Thoracic aorta (tissue), 2 donors: ENCODE measurements around the gene MCCD1. TPM values are rescaled to one million over a fixed set of nuclear protein-coding genes. Genes with fewer than 3 reads are reported as not detected.
A peak's percentile ranks its signal among the peaks of the same experiment; 100 is the strongest.

Experiments used
- ATAC-seq: fragments of 150-250 bp; one replicate; pipeline ENCODE4 v1.8.0; 2017; ENCODE audit warnings: low read depth; ENCODE audit not compliant: insufficient number of reproducible peaks, low FRiP score
- DNase-seq: peaks from one replicate; pipeline ENCODE4 v3.0.0-alpha.2; 2020; ENCODE audit warnings: low spot score
- H3K27ac ChIP-seq, 2 donors: fragments of 200-600 bp; sonication (generic); 1 replicate in 1 of 2; 2 replicates in 1 of 2; pipeline ENCODE4 v1.5.1; 2016; ENCODE audit warnings: mild to moderate bottlenecking in 2 of 2, moderate library complexity in 2 of 2
- H3K27me3 ChIP-seq: fragments of 200-600 bp; sonication (generic); replicated peaks from 2 replicates; pipeline ENCODE4 v1.6.0; 2016; ENCODE audit warnings: mild to moderate bottlenecking; ENCODE audit not compliant: insufficient read depth
- H3K36me3 ChIP-seq: fragments of 200-600 bp; sonication (generic); one replicate; pipeline ENCODE4 v1.5.1; 2016
- H3K4me1 ChIP-seq, 2 donors: fragments of 200-600 bp; sonication (generic); 1 replicate in 1 of 2; 2 replicates in 1 of 2; pipeline versions ENCODE4 v1.5.1 to v1.6.0; 2016; ENCODE audit warnings: low read depth in 2 of 2, mild to moderate bottlenecking in 1 of 2; ENCODE audit not compliant: control insufficient read depth in 1 of 2
- H3K4me3 ChIP-seq: fragments of 200-600 bp; sonication (generic); 2 replicates; pipeline ENCODE4 v1.5.1; 2016; ENCODE audit warnings: mild to moderate bottlenecking
- H3K9me3 ChIP-seq: fragments of 200-600 bp; sonication (generic); 2 replicates; pipeline ENCODE4 v1.5.1; 2016
- total RNA-seq, 2 donors: library from RNA; depleted of rRNA; stranded (reverse); fragments of >200 nt; gene quantifications; one replicate each; pipeline versions ENCODE4 v1.1.0 to v1.2.3, GENCODE V29; 2016
- TF ChIP-seq, protein P1 (sequence below): fragments of 200-600 bp; sonication (generic); IDR thresholded peaks from one replicate; pipeline ENCODE4 v1.5.1; 2019; ENCODE audit warnings: antibody characterized with exemption

Gene MCCD1
- total RNA-seq, 2 donors from 2014 or later: not detected

GRCh38 chr6:31576897-31577578, 48.3 kb downstream of the MCCD1 start:
- Histone ChIP-seq H3K27me3 (no peaks in the 10 kb centered on the region), H3K36me3 (no peaks in the 10 kb centered on the region), H3K4me3 (peak overlapping the region; percentile 67), H3K4me1 (peaks cover 3 to 12% of the 10 kb centered on the region in 2 donors), H3K9me3 (no peaks in the 10 kb centered on the region), H3K27ac (no peak overlapping the region)
- DNase-seq (no peak), ATAC-seq (no peak)
- TF ChIP-seq, protein P1, sequence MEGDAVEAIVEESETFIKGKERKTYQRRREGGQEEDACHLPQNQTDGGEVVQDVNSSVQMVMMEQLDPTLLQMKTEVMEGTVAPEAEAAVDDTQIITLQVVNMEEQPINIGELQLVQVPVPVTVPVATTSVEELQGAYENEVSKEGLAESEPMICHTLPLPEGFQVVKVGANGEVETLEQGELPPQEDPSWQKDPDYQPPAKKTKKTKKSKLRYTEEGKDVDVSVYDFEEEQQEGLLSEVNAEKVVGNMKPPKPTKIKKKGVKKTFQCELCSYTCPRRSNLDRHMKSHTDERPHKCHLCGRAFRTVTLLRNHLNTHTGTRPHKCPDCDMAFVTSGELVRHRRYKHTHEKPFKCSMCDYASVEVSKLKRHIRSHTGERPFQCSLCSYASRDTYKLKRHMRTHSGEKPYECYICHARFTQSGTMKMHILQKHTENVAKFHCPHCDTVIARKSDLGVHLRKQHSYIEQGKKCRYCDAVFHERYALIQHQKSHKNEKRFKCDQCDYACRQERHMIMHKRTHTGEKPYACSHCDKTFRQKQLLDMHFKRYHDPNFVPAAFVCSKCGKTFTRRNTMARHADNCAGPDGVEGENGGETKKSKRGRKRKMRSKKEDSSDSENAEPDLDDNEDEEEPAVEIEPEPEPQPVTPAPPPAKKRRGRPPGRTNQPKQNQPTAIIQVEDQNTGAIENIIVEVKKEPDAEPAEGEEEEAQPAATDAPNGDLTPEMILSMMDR: no peak

GRCh38 chr6:31577579-31577966, 48.8 kb downstream of the MCCD1 start:
- Histone ChIP-seq H3K4me3 (no peak overlapping the region), H3K9me3 (no peaks in the 10 kb centered on the region)

GRCh38 chr6:31578184-31579118, 49.7 kb downstream of the MCCD1 start:
- Histone ChIP-seq H3K27ac (no peak overlapping the region), H3K4me1 (peaks cover 3 to 17% of the 10 kb centered on the region in 2 donors), H3K9me3 (no peaks in the 10 kb centered on the region), H3K27me3 (no peaks in the 10 kb centered on the region), H3K4me3 (no peak overlapping the region), H3K36me3 (no peaks in the 10 kb centered on the region)
- ATAC-seq (no peak), DNase-seq (no peak)
- TF ChIP-seq, protein P1: no peak

More at GRCh38 chr6:31577579-31577966, 48.8 kb downstream of the MCCD1 start:
- no peak for ATAC-seq
- DNase-seq: no peak
- H3K4me1 ChIP-seq: peaks cover 3 to 17% of the 10 kb centered on the region in 2 donors
- H3K27me3 ChIP-seq: no peaks in the 10 kb centered on the region
- no peak overlapping the region for H3K27ac ChIP-seq
- TF ChIP-seq, protein P1: no peak
- H3K36me3 ChIP-seq: no peaks in the 10 kb centered on the region

- Histone ChIP-seq H3K4me1 (peaks cover 3 to 17% of the 10 kb centered on the region in 2 donors), H3K4me3 (no peak overlapping the region), H3K36me3 (no peaks in the 10 kb centered on the region), H3K9me3 (no peaks in the 10 kb centered on the region), H3K27ac (no peak overlapping the region), H3K27me3 (no peaks in the 10 kb centered on the region)
- no peak for DNase-seq
- TF ChIP-seq, protein P1: no peak
- ATAC-seq: no peak
Measured at GRCh38 chr6:31579119-31579505, 50.4 kb downstream of the MCCD1 start.

Other genes with a start within 250 kb of the MCCD1 start
- 100 to 1,000 TPM; 552 to 852 TPM for gene HLA-B, start 171.8 kb upstream of the MCCD1 start, total RNA-seq
- 10 to 100 TPM; 15.0 to 16.4 TPM for gene MICA, start 125.4 kb upstream of the MCCD1 start, total RNA-seq
- 1 to 10 TPM; 4.1 to 6.6 TPM for gene MICB, start 30.8 kb upstream of the MCCD1 start, total RNA-seq
- gene DDX39B, start 13.0 kb downstream of the MCCD1 start, total RNA-seq: 100 to 1,000 TPM; 198 to 217 TPM
- under 1 TPM; 0.78 to 0.95 TPM for gene ATP6V1G2, start 17.6 kb downstream of the MCCD1 start, total RNA-seq
- gene NFKBIL1, start 18.6 kb downstream of the MCCD1 start, total RNA-seq: 10 to 100 TPM; 23.8 to 24.2 TPM
- gene LTA, start 43.3 kb downstream of the MCCD1 start, total RNA-seq: not detected
- 1 to 10 TPM in 1 of 2 donors, under 1 TPM in 1; 0.71 to 3.2 TPM for gene TNF, start 46.6 kb downstream of the MCCD1 start, total RNA-seq
- not detected for gene LTB, start 53.5 kb downstream of the MCCD1 start, total RNA-seq
- gene LST1, start 57.3 kb downstream of the MCCD1 start, total RNA-seq: 10 to 100 TPM in 1 of 2 donors, 1 to 10 TPM in 1; 4.9 to 37.9 TPM
- gene NCR3, start 64.0 kb downstream of the MCCD1 start, total RNA-seq: not detected
- 10 to 100 TPM; 21.5 to 39.6 TPM for gene AIF1, start 86.3 kb downstream of the MCCD1 start, total RNA-seq
- 100 to 1,000 TPM in 1 of 2 donors, 10 to 100 TPM in 1; 94.2 to 130 TPM for gene PRRC2A, start 91.8 kb downstream of the MCCD1 start, total RNA-seq
- gene BAG6, start 123.7 kb downstream of the MCCD1 start, total RNA-seq: 100 to 1,000 TPM; 154 to 182 TPM
- gene APOM, start 126.9 kb downstream of the MCCD1 start, total RNA-seq: 1 to 10 TPM in 1 of 2 donors, not detected in 1; 2.2 TPM
- 10 to 100 TPM; 23.7 to 40.1 TPM for gene C6orf47, start 131.8 kb downstream of the MCCD1 start, total RNA-seq
- 10 to 100 TPM; 15.0 to 19.2 TPM for gene GPANK1, start 136.0 kb downstream of the MCCD1 start, total RNA-seq
- gene CSNK2B, start 137.1 kb downstream of the MCCD1 start, total RNA-seq: 100 to 1,000 TPM; 175 to 202 TPM
- gene LY6G5B, start 141.0 kb downstream of the MCCD1 start, total RNA-seq: 10 to 100 TPM in 1 of 2 donors, 1 to 10 TPM in 1; 9.6 to 24.3 TPM
- not detected for gene LY6G5C, start 152.1 kb downstream of the MCCD1 start, total RNA-seq
- 10 to 100 TPM; 49.3 to 52.8 TPM for gene ABHD16A, start 174.4 kb downstream of the MCCD1 start, total RNA-seq
- not detected for gene LY6G6F, start 177.9 kb downstream of the MCCD1 start, total RNA-seq
- gene LY6G6D, start 186.4 kb downstream of the MCCD1 start, total RNA-seq: not detected
- not detected for gene LY6G6C, start 192.8 kb downstream of the MCCD1 start, total RNA-seq
- gene MPIG6B, start 194.4 kb downstream of the MCCD1 start, total RNA-seq: not detected
- 100 to 1,000 TPM; 136 TPM for gene DDAH2, start 200.3 kb downstream of the MCCD1 start, total RNA-seq
- gene CLIC1, start 207.6 kb downstream of the MCCD1 start, total RNA-seq: 100 to 1,000 TPM; 222 to 251 TPM
- 10 to 100 TPM in 1 of 2 donors, 1 to 10 TPM in 1; 5.7 to 10.5 TPM for gene MSH5, start 211.0 kb downstream of the MCCD1 start, total RNA-seq
- 10 to 100 TPM in 1 of 2 donors, not detected in 1; 13.3 TPM for gene SAPCD1, start 233.7 kb downstream of the MCCD1 start, total RNA-seq
- gene VWA7, start 248.4 kb downstream of the MCCD1 start, total RNA-seq: under 1 TPM; 0.68 to 0.78 TPM